ENCODE measurements around the gene PRKAG1.

PRKAG1 gene

DNA sequence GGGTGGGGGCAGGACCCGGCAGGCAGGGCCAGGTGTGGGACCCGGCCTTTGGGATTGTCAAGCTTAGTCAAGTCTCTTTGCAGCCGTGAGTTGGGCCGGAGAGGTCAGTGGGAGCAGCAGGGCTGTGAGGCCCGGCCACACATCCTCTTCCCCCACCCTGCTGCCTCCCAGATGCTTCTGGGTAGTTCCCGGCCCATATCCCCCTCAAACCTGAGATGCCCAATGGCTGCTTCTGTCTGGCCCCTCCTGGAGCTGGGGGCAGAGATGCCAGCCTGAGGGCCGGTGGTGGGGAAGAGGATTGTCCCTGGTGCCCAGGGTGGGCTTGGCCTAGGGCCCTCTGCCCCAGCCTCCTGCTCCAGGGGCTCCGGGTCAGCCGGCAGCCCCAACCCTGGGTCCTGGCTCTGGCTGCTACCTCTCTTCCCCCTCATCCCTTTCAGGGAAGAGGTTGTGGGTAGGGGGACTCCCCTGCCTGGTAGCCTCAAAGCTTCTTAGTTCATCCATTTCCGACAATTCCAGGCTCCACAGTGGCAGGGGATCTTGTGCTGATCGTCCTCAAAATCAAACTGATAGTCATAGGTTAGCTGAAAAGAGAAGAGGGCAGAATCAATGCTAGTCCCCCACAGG, 2.8 kb upstream of the PRKAG1 start:
- H4K20me1 ChIP-seq (ENCODE audit: insufficient read depth, low read length): no peaks in the 10 kb centered on the region
- H3K4me1 ChIP-seq (ENCODE audit: low read length): peaks cover 16% of the 10 kb centered on the region
- H3K9ac ChIP-seq (ENCODE audit: low read length): no peak overlapping the region
- H3K9me3 ChIP-seq (ENCODE audit: insufficient read depth, low read length): no peaks in the 10 kb centered on the region
- H3K27me3 ChIP-seq (ENCODE audit: low read depth, low read length): no peaks in the 10 kb centered on the region
- no peak overlapping the region for H3K4me3 ChIP-seq (ENCODE audit: low read length)
- peaks cover 19% of the 10 kb centered on the region for H3K79me2 ChIP-seq (ENCODE audit: low read length)
- no peak for TF ChIP-seq EZH2phosphoT487 (IDR thresholded peaks at IDR 0.05; ENCODE audit: low read depth)
- TF ChIP-seq, protein P1, sequence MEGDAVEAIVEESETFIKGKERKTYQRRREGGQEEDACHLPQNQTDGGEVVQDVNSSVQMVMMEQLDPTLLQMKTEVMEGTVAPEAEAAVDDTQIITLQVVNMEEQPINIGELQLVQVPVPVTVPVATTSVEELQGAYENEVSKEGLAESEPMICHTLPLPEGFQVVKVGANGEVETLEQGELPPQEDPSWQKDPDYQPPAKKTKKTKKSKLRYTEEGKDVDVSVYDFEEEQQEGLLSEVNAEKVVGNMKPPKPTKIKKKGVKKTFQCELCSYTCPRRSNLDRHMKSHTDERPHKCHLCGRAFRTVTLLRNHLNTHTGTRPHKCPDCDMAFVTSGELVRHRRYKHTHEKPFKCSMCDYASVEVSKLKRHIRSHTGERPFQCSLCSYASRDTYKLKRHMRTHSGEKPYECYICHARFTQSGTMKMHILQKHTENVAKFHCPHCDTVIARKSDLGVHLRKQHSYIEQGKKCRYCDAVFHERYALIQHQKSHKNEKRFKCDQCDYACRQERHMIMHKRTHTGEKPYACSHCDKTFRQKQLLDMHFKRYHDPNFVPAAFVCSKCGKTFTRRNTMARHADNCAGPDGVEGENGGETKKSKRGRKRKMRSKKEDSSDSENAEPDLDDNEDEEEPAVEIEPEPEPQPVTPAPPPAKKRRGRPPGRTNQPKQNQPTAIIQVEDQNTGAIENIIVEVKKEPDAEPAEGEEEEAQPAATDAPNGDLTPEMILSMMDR (IDR thresholded peaks at IDR 0.05; ENCODE audit: low read depth, low read length): no peak
- H3K4me2 ChIP-seq (ENCODE audit: low read length): no peak overlapping the region
- peaks cover 30% of the 10 kb centered on the region for H3K36me3 ChIP-seq (replicated peaks; ENCODE audit: low read depth, low read length)
- no peak overlapping the region for H2AFZ ChIP-seq (ENCODE audit: low read depth, low read length)
- H3K27ac ChIP-seq (ENCODE audit: low read length): no peak overlapping the region

DNA sequence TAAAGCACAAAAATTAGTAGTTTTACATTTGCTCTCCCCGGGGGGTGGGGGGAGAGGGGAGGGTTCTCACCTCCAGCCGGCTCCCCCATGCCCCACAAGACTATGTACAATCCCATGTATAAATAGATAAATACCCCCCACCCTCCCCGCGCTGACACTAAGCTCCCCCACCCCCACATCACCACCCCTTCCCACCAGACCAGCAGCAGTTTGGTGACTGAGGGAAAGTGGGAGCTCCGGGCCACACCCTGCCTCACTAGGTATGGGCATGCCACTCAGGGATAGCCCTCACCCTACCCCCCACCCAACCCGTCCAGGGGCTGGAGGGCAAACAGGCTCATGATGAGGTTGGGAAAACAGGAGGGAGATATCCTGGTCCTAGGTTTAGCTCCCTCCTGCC, 1.9 kb upstream of the PRKAG1 start:
- H4K20me1 ChIP-seq (ENCODE audit: insufficient read depth, low read length): no peaks in the 10 kb centered on the region
- peaks cover 16% of the 10 kb centered on the region for H3K4me1 ChIP-seq (ENCODE audit: low read length)
- H3K27me3 ChIP-seq (ENCODE audit: low read depth, low read length): no peaks in the 10 kb centered on the region
- peaks cover 20% of the 10 kb centered on the region for H3K36me3 ChIP-seq (replicated peaks; ENCODE audit: low read depth, low read length)
- no peaks in the 10 kb centered on the region for H3K9me3 ChIP-seq (ENCODE audit: insufficient read depth, low read length)
- no peak for TF ChIP-seq EZH2phosphoT487 (IDR thresholded peaks at IDR 0.05; ENCODE audit: low read depth)
- TF ChIP-seq, protein P1 (IDR thresholded peaks at IDR 0.05; ENCODE audit: low read depth, low read length): no peak
- H3K9ac ChIP-seq (ENCODE audit: low read length): no peak overlapping the region
- H3K27ac ChIP-seq (ENCODE audit: low read length): no peak overlapping the region
- H3K4me2 ChIP-seq (ENCODE audit: low read length): no peak overlapping the region
- H2AFZ ChIP-seq (ENCODE audit: low read depth, low read length): no peak overlapping the region
- H3K79me2 ChIP-seq (ENCODE audit: low read length): peaks cover 19% of the 10 kb centered on the region
- H3K4me3 ChIP-seq (ENCODE audit: low read length): no peak overlapping the region

DNA sequence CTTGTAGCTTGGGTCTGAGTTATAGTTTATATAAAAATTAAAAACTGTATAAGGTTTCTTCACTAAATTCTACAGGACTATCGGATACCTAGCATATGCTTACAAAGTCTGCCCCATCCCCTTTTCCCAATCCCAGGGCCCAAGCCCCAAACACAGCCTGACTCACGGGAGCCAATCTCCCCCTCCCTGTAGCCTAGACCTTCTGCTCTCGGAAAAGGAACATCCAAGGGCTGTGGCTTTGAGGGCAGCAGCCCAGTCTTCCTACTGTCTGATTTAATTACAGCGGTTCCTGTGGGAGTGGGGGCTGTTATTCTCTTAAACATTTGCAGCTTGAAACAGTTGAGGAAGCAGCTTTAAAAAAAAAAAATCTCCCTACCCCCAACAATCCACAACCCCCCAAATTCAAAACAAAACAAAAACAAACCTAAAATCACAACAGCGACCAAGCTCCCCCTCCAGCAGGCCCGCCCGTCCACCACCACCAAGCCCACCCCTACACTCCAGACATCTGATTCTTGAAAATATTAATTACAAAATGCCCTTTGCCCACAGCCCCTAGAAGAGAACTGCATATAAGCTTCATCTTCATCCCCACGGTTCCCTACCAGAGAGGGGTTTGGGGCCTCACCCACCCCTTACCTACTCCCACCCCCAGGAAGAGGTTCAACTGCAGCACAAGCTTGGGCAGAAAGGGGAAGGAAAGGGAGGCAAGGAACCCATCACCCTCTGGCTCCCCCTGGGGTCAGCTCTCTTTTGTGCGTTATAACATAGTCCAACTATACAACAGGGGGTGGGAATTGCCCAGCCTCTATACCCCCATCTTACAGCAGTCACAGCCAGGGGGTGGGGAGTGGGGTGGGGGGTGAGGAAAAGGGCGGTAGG, 1.1 kb upstream of the PRKAG1 start:
- Histone ChIP-seq H3K36me3 (replicated peaks; ENCODE audit: low read depth, low read length) (peaks cover 17% of the 10 kb centered on the region), H3K4me2 (ENCODE audit: low read length) (peak overlapping the region; percentile 89), H2AFZ (ENCODE audit: low read depth, low read length) (no peak overlapping the region), H3K9ac (ENCODE audit: low read length) (peak overlapping the region; percentile 86), H3K79me2 (ENCODE audit: low read length) (peaks cover 19% of the 10 kb centered on the region), H3K9me3 (ENCODE audit: insufficient read depth, low read length) (no peaks in the 10 kb centered on the region), H3K4me1 (ENCODE audit: low read length) (peaks cover 16% of the 10 kb centered on the region), H3K27me3 (ENCODE audit: low read depth, low read length) (no peaks in the 10 kb centered on the region), H3K27ac (ENCODE audit: low read length) (peak overlapping the region; percentile 81), H4K20me1 (ENCODE audit: insufficient read depth, low read length) (no peaks in the 10 kb centered on the region), H3K4me3 (ENCODE audit: low read length) (peak overlapping the region; percentile 91)
- no peak for TF ChIP-seq EZH2phosphoT487 (IDR thresholded peaks at IDR 0.05; ENCODE audit: low read depth)
- TF ChIP-seq, protein P1 (IDR thresholded peaks at IDR 0.05; ENCODE audit: low read depth, low read length): peak; percentile 45

DNA sequence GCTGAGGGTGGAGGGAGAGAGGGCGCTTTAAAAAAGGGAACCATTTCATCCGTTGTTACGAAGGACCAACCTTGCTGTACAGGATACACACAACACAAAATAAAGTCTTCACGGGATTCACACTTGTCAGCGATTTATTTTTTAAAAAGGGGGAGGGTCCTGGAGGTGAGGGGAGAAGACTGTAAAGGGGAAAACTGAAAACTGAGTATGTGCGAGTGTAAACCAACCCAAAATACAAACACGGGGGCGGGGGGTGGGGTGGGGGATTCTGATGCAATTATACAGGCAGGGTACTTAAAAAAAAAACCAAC, 499 bp upstream of the PRKAG1 start:
- Histone ChIP-seq H3K4me1 (ENCODE audit: low read length) (peaks cover 16% of the 10 kb centered on the region), H3K9ac (ENCODE audit: low read length) (peak overlapping the region; percentile 86), H2AFZ (ENCODE audit: low read depth, low read length) (0 out of 2 replicates have a peak overlapping the region, but pooled peaks have one; percentile 35), H3K79me2 (ENCODE audit: low read length) (peaks cover 19% of the 10 kb centered on the region), H4K20me1 (ENCODE audit: insufficient read depth, low read length) (0 out of 2 replicates have a peak, but pooled peaks cover 4% of the 10 kb centered on the region), H3K36me3 (replicated peaks; ENCODE audit: low read depth, low read length) (peaks cover 17% of the 10 kb centered on the region), H3K4me2 (ENCODE audit: low read length) (peak overlapping the region; percentile 89), H3K27ac (ENCODE audit: low read length) (peak overlapping the region; percentile 81), H3K4me3 (ENCODE audit: low read length) (peak overlapping the region; percentile 91), H3K27me3 (ENCODE audit: low read depth, low read length) (no peaks in the 10 kb centered on the region), H3K9me3 (ENCODE audit: insufficient read depth, low read length) (no peaks in the 10 kb centered on the region)
- TF ChIP-seq, protein P1 (IDR thresholded peaks at IDR 0.05; ENCODE audit: low read depth, low read length): no peak
- no peak for TF ChIP-seq EZH2phosphoT487 (IDR thresholded peaks at IDR 0.05; ENCODE audit: low read depth)

Data from OCI-LY3 (cell line).